Neural progenitor cell (in vitro differentiated cells): Measurements from ENCODE around the gene NT5DC2. TPM values are rescaled to one million over a fixed set of nuclear protein-coding genes. Genes with fewer than 3 reads are reported as not detected.

Experiments
- DNase-seq: peaks from one replicate; pipeline ENCODE4 v3.0.0-alpha.2; 2016; ENCODE audit warnings: low spot score
- H2AFZ ChIP-seq: fragments of 200-600 bp; sonication (generic); replicated peaks from 2 replicates; pipeline ENCODE4 v1.6.1; 2016; ENCODE audit warnings: antibody characterized with exemption
- H3F3A ChIP-seq: fragments of 200-600 bp; sonication (generic); 2 replicates; pipeline ENCODE4 v1.6.1; 2016; ENCODE audit warnings: antibody characterized with exemption, low read depth
- H3K27ac ChIP-seq: fragments of 200-600 bp; sonication (generic); 2 replicates; pipeline ENCODE4 v1.5.1; 2016; ENCODE audit warnings: mild to moderate bottlenecking
- H3K27me3 ChIP-seq: fragments of 200-600 bp; sonication (generic); 2 replicates; pipeline ENCODE4 v1.6.1; 2016; ENCODE audit warnings: mild to moderate bottlenecking, moderate library complexity
- H3K36me3 ChIP-seq: fragments of 200-600 bp; sonication (generic); 2 replicates; pipeline ENCODE4 v1.5.1; 2016
- H3K4me1 ChIP-seq: fragments of 200-600 bp; sonication (generic); 2 replicates; pipeline ENCODE4 v1.6.1; 2016; ENCODE audit warnings: mixed run types
- H3K4me2 ChIP-seq: fragments of 200-600 bp; sonication (generic); 2 replicates; pipeline ENCODE4 v1.6.1; 2016
- H3K4me3 ChIP-seq: fragments of 200-600 bp; sonication (generic); 2 replicates; pipeline ENCODE4 v1.5.1; 2016
- H3K79me2 ChIP-seq: fragments of 200-600 bp; sonication (generic); 2 replicates; pipeline ENCODE4 v1.6.1; 2016; ENCODE audit warnings: low read depth
- H3K9ac ChIP-seq: fragments of 200-600 bp; sonication (generic); 2 replicates; pipeline ENCODE4 v1.6.1; 2016
- H3K9me3 ChIP-seq: fragments of 200-600 bp; sonication (generic); 2 replicates; pipeline ENCODE4 v1.5.1; 2016; ENCODE audit warnings: low read depth
- H4K20me1 ChIP-seq: fragments of 200-600 bp; sonication (generic); 2 replicates; pipeline ENCODE4 v1.6.1; 2016; ENCODE audit warnings: low read depth
- H3K27ac Mint-ChIP-seq: 3 replicates; pipeline ENCODE4 v1.8.0; 2021; ENCODE audit warnings: mixed read lengths
- H3K27me3 Mint-ChIP-seq: 2 replicates; pipeline ENCODE4 v1.8.0; 2022; ENCODE audit warnings: low read depth, mild to moderate bottlenecking, inconsistent platforms, moderate library complexity, mixed read lengths; ENCODE audit not compliant: insufficient read depth
- H3K36me3 Mint-ChIP-seq: 3 replicates; pipeline ENCODE4 v1.8.0; 2021; ENCODE audit warnings: mixed read lengths
- H3K4me1 Mint-ChIP-seq: 3 replicates; pipeline ENCODE4 v1.8.0; 2021; ENCODE audit warnings: mixed read lengths
- H3K4me3 Mint-ChIP-seq: 3 replicates; pipeline ENCODE4 v1.8.0; 2021; ENCODE audit warnings: mild to moderate bottlenecking, moderate library complexity, mixed read lengths
- H3K9me3 Mint-ChIP-seq: 3 replicates; pipeline ENCODE4 v1.8.0; 2020; ENCODE audit warnings: mixed read lengths
- EZH2 ChIP-seq: fragments of 200-600 bp; sonication (generic); IDR thresholded peaks from 2 replicates; pipeline ENCODE4 v1.6.1; 2017; ENCODE audit warnings: antibody characterized with exemption, mild to moderate bottlenecking, moderate library complexity
- EZH2phosphoT487 ChIP-seq: fragments of 200-600 bp; sonication (generic); IDR thresholded peaks from 2 replicates; pipeline ENCODE4 v1.6.1; 2017; ENCODE audit warnings: antibody characterized with exemption
- total RNA-seq: library from RNA; depleted of rRNA; stranded (reverse); fragments of >200 nt; gene quantifications from 2 replicates; pipeline ENCODE4 v1.2.3, GENCODE V29; 2015; ENCODE audit warnings: low replicate concordance
- TF ChIP-seq, protein P1 (sequence below): fragments of 200-600 bp; sonication (generic); IDR thresholded peaks from 2 replicates; pipeline ENCODE4 v1.5.1; 2017; ENCODE audit warnings: antibody characterized with exemption, mild to moderate bottlenecking

NT5DC2 gene
- total RNA-seq, 1 donor from 2014 or later: 210 TPM

DNA sequence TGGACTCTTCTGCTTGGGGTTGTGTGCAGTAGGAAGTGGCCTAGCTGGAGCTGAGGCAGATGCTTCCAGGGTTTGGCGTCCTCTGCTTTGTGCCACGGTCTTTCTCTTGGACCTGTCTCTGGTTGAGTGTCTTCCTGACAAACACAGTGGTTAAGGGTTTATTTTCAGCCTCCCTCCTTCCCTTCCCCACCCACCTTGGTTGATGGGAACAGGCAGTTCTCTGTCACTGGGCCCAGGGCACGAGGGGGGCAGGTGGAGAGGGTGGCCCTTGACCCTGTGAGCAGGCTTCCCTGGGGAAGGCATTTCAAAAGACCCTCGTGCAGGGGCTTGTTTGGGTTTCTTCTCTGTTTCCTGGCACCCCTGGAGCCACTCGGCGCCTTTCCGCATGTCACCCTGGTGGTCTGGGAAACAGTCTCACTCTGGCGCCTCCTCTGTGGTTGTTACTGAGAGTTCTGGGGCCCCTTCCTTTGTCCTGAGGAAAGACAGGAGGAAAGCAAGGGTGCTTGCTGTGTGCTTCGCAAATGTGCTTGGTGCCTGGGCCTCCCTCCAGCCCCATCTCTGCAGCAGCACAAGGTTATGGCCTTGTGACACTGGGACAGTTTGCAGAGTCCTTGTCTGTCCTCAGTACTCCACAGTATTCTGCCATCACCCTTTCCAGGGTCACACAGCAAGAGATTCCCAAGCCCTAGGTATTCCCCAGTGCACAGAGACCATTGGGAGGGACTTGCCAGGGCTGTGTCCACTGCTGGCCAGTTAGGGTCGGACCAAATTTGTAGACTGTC is 48.8 kb downstream of the NT5DC2 start:
- no peaks in the 10 kb centered on the region for H3F3A ChIP-seq
- no peaks in the 10 kb centered on the region for H3K27me3 ChIP-seq
- TF ChIP-seq, protein P1, sequence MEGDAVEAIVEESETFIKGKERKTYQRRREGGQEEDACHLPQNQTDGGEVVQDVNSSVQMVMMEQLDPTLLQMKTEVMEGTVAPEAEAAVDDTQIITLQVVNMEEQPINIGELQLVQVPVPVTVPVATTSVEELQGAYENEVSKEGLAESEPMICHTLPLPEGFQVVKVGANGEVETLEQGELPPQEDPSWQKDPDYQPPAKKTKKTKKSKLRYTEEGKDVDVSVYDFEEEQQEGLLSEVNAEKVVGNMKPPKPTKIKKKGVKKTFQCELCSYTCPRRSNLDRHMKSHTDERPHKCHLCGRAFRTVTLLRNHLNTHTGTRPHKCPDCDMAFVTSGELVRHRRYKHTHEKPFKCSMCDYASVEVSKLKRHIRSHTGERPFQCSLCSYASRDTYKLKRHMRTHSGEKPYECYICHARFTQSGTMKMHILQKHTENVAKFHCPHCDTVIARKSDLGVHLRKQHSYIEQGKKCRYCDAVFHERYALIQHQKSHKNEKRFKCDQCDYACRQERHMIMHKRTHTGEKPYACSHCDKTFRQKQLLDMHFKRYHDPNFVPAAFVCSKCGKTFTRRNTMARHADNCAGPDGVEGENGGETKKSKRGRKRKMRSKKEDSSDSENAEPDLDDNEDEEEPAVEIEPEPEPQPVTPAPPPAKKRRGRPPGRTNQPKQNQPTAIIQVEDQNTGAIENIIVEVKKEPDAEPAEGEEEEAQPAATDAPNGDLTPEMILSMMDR: no peak
- TF ChIP-seq EZH2phosphoT487: no peak
- TF ChIP-seq EZH2: no peak
- H3K4me3 ChIP-seq: no peak overlapping the region
- Mint-ChIP-seq H3K4me3 (no peak overlapping the region), H3K9me3 (no peaks in the 10 kb centered on the region), H3K36me3 (peaks cover 28% of the 10 kb centered on the region), H3K27ac (no peak overlapping the region), H3K4me1 (peaks cover 18% of the 10 kb centered on the region), H3K27me3 (no peaks in the 10 kb centered on the region)
- peaks cover 15% of the 10 kb centered on the region for H4K20me1 ChIP-seq
- no peak overlapping the region for H2AFZ ChIP-seq
- H3K9ac ChIP-seq: no peak overlapping the region
- H3K27ac ChIP-seq: no peak overlapping the region
- no peaks in the 10 kb centered on the region for H3K4me1 ChIP-seq
- DNase-seq: no peak
- H3K36me3 ChIP-seq: no peaks in the 10 kb centered on the region
- H3K79me2 ChIP-seq: no peaks in the 10 kb centered on the region
- no peaks in the 10 kb centered on the region for H3K9me3 ChIP-seq
- H3K4me2 ChIP-seq: no peak overlapping the region

GRCh38 chr3:52483577-52484381 is 49.9 kb downstream of the NT5DC2 start:
- no peaks in the 10 kb centered on the region for H3K36me3 ChIP-seq
- no peak overlapping the region for H3K4me2 ChIP-seq

DNA sequence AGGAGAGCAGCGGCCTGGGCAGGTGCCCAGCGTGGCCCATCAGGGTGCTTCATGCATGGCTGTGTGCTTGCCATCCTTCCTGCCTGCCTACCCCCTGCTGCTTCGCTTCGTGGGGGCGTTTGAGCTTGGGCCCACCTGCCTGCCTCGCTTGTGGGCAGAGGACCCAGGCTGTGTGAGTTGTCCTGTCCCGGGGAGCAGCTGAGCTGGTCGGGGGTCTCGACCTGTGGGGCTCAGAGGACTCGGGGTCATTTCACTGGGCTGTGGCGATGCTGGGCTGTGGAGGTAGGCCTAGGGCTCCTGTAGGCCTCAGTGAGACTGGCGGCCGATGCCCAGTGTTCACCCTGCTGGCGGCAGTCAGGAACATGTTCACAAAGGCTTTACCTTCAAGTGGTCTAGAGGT is 50.6 kb downstream of the NT5DC2 start:
- H3K36me3 Mint-ChIP-seq: peaks cover 37% of the 10 kb centered on the region
- no peak overlapping the region for H3K27ac ChIP-seq
- no peaks in the 10 kb centered on the region for H3K79me2 ChIP-seq
- peaks cover 18% of the 10 kb centered on the region for H3K4me1 Mint-ChIP-seq
- TF ChIP-seq EZH2phosphoT487 (no peak), EZH2 (no peak)
- TF ChIP-seq, protein P1: no peak
- no peaks in the 10 kb centered on the region for H3K36me3 ChIP-seq
- peaks cover 12% of the 10 kb centered on the region for H4K20me1 ChIP-seq
- H3K4me2 ChIP-seq: no peak overlapping the region
- H3K27me3 Mint-ChIP-seq: no peaks in the 10 kb centered on the region
- no peaks in the 10 kb centered on the region for H3F3A ChIP-seq
- H2AFZ ChIP-seq: no peak overlapping the region
- no peaks in the 10 kb centered on the region for H3K9me3 ChIP-seq
- no peak overlapping the region for H3K4me3 ChIP-seq
- no peak overlapping the region for H3K4me3 Mint-ChIP-seq
- no peak for DNase-seq
- H3K9me3 Mint-ChIP-seq: no peaks in the 10 kb centered on the region
- no peak overlapping the region for H3K9ac ChIP-seq
- H3K27me3 ChIP-seq: no peaks in the 10 kb centered on the region
- no peak overlapping the region for H3K27ac Mint-ChIP-seq
- no peaks in the 10 kb centered on the region for H3K4me1 ChIP-seq

More at GRCh38 chr3:52483577-52484381, 49.9 kb downstream of the NT5DC2 start:
- H3K79me2 ChIP-seq: no peaks in the 10 kb centered on the region
- peaks cover 33% of the 10 kb centered on the region for H3K36me3 Mint-ChIP-seq
- peak overlapping the region; percentile 31 for H3K27ac Mint-ChIP-seq
- TF ChIP-seq EZH2: no peak
- TF ChIP-seq EZH2phosphoT487: no peak
- TF ChIP-seq, protein P1: no peak
- H3K4me1 ChIP-seq: no peaks in the 10 kb centered on the region
- H3K4me3 ChIP-seq: no peak overlapping the region
- peaks cover 12% of the 10 kb centered on the region for H4K20me1 ChIP-seq
- H3K9me3 ChIP-seq: no peaks in the 10 kb centered on the region
- no peaks in the 10 kb centered on the region for H3F3A ChIP-seq
- no peak overlapping the region for H3K9ac ChIP-seq
- H3K4me3 Mint-ChIP-seq: no peak overlapping the region
- H3K27me3 ChIP-seq: no peaks in the 10 kb centered on the region
- DNase-seq: no peak
- no peak overlapping the region for H3K27ac ChIP-seq
- peaks cover 18% of the 10 kb centered on the region for H3K4me1 Mint-ChIP-seq
- H3K9me3 Mint-ChIP-seq: no peaks in the 10 kb centered on the region
- no peaks in the 10 kb centered on the region for H3K27me3 Mint-ChIP-seq
- no peak overlapping the region for H2AFZ ChIP-seq
